ENCODE data around the gene AARSD1. TPM values are rescaled to one million over a fixed set of nuclear protein-coding genes. Genes with fewer than 3 reads are reported as not detected.

AARSD1 gene
- polyA plus RNA-seq, 12 donors: 42.1 to 75.5 (median 48.0) TPM; not detected in 1

Other genes with a start within 250 kb of the AARSD1 start
- 10 to 100 TPM in 11 of 12 donors, not detected in 1; 15.0 to 33.7 (median 22.3) TPM for gene EZH1, start 219.4 kb downstream of the AARSD1 start, polyA plus RNA-seq (ENCODE audit: insufficient read length in 12 of 12)
- gene RAMP2, start 203.2 kb downstream of the AARSD1 start, polyA plus RNA-seq (ENCODE audit: insufficient read length in 12 of 12): 100 to 1,000 TPM in 1 of 12 donors, 10 to 100 TPM in 10, not detected in 1; 60.4 to 120 (median 69.4) TPM
- gene VPS25, start 191.0 kb downstream of the AARSD1 start, polyA plus RNA-seq (ENCODE audit: insufficient read length in 12 of 12): 10 to 100 TPM in 11 of 12 donors, not detected in 1; 25.0 to 46.1 (median 30.6) TPM
- gene WNK4, start 183.8 kb downstream of the AARSD1 start, polyA plus RNA-seq (ENCODE audit: insufficient read length in 12 of 12): 1 to 10 TPM in 2 of 12 donors, under 1 TPM in 8, not detected in 2; 0.32 to 3.3 (median 0.67) TPM
- 10 to 100 TPM in 11 of 12 donors, not detected in 1; 45.3 to 64.9 (median 56.4) TPM for gene COA3, start 165.8 kb downstream of the AARSD1 start, polyA plus RNA-seq (ENCODE audit: insufficient read length in 12 of 12)
- 1 to 10 TPM in 4 of 12 donors, under 1 TPM in 6, not detected in 2; 0.30 to 2.1 (median 0.92) TPM for gene CNTD1, start 165.6 kb downstream of the AARSD1 start, polyA plus RNA-seq (ENCODE audit: insufficient read length in 12 of 12)
- 10 to 100 TPM in 11 of 12 donors, not detected in 1; 36.0 to 57.1 (median 49.2) TPM for gene BECN1, start 140.2 kb downstream of the AARSD1 start, polyA plus RNA-seq (ENCODE audit: insufficient read length in 12 of 12)
- 10 to 100 TPM in 11 of 12 donors, not detected in 1; 47.2 to 71.8 (median 54.4) TPM for gene PSME3, start 131.1 kb downstream of the AARSD1 start, polyA plus RNA-seq (ENCODE audit: insufficient read length in 12 of 12)
- 1 to 10 TPM in 3 of 12 donors, under 1 TPM in 7, not detected in 2; 0.51 to 1.1 (median 0.89) TPM for gene AOC2, start 119.9 kb downstream of the AARSD1 start, polyA plus RNA-seq (ENCODE audit: insufficient read length in 12 of 12)
- 10 to 100 TPM in 11 of 12 donors, not detected in 1; 14.4 to 22.0 (median 17.4) TPM for gene AOC3, start 113.3 kb downstream of the AARSD1 start, polyA plus RNA-seq (ENCODE audit: insufficient read length in 12 of 12)
- under 1 TPM in 3 of 12 donors, not detected in 9; 0.04 to 0.28 (median 0.16) TPM for gene G6PC1, start 63.7 kb downstream of the AARSD1 start, polyA plus RNA-seq (ENCODE audit: insufficient read length in 12 of 12)
- gene PTGES3L, start 15.6 kb upstream of the AARSD1 start, polyA plus RNA-seq (ENCODE audit: insufficient read length in 12 of 12): 10 to 100 TPM in 11 of 12 donors, not detected in 1; 17.2 to 89.5 (median 67.5) TPM
- gene RUNDC1, start 16.1 kb upstream of the AARSD1 start, polyA plus RNA-seq (ENCODE audit: insufficient read length in 12 of 12): 100 to 1,000 TPM in 1 of 12 donors, 10 to 100 TPM in 1, 1 to 10 TPM in 10; 7.0 to 111 (median 7.5) TPM
- gene RPL27, start 34.0 kb upstream of the AARSD1 start, polyA plus RNA-seq (ENCODE audit: insufficient read length in 12 of 12): 1,000 to 10,000 TPM in 11 of 12 donors, not detected in 1; 1,439 to 2,418 (median 2,314) TPM
- 10 to 100 TPM in 1 of 12 donors, 1 to 10 TPM in 10, not detected in 1; 3.0 to 15.5 (median 4.6) TPM for gene IFI35, start 42.3 kb upstream of the AARSD1 start, polyA plus RNA-seq (ENCODE audit: insufficient read length in 12 of 12)
- 100 to 1,000 TPM in 1 of 12 donors, 10 to 100 TPM in 10, not detected in 1; 54.1 to 123 (median 65.8) TPM for gene VAT1, start 57.9 kb upstream of the AARSD1 start, polyA plus RNA-seq (ENCODE audit: insufficient read length in 12 of 12)
- 1 to 10 TPM in 3 of 12 donors, under 1 TPM in 7, not detected in 2; 0.29 to 1.5 (median 0.78) TPM for gene RND2, start 60.8 kb upstream of the AARSD1 start, polyA plus RNA-seq (ENCODE audit: insufficient read length in 12 of 12)
- gene BRCA1, start 160.9 kb upstream of the AARSD1 start, polyA plus RNA-seq (ENCODE audit: insufficient read length in 12 of 12): 10 to 100 TPM in 7 of 12 donors, 1 to 10 TPM in 4, not detected in 1; 6.5 to 23.9 (median 11.6) TPM
- 10 to 100 TPM in 11 of 12 donors, not detected in 1; 55.6 to 88.0 (median 68.2) TPM for gene NBR1, start 206.8 kb upstream of the AARSD1 start, polyA plus RNA-seq (ENCODE audit: insufficient read length in 12 of 12)
- gene TMEM106A, start 247.4 kb upstream of the AARSD1 start, polyA plus RNA-seq (ENCODE audit: insufficient read length in 12 of 12): 10 to 100 TPM in 5 of 12 donors, 1 to 10 TPM in 6, not detected in 1; 5.9 to 17.5 (median 8.5) TPM